IMR-90 (cell line): Measurements from ENCODE around the gene PRKCE. TPM values are rescaled to one million over a fixed set of nuclear protein-coding genes. Genes with fewer than 3 reads are reported as not detected.

ENCODE experiments used
- ATAC-seq: fragments of 200-7000 bp; cut with Tn5 transposase; 2 replicates; pipeline ENCODE4 v1.9.1; 2020; ENCODE audit warnings: low read depth, mild to moderate bottlenecking, moderate library complexity
- BruUV-seq: library from RNA; stranded (reverse); fragments of 400-500 nt; replicated peaks from 2 replicates; lab custom pipeline; 2021; lab: Mats Ljungman, UMichigan
- CTCF ChIA-PET: fragments of 300-600 bp; formaldehyde crosslinking; extraction: SDS; loops from one replicate; lab custom pipeline; 2021; ENCODE audit warnings: antibody characterized with exemption; lab: Yijun Ruan, JAX
- POLR2A ChIA-PET: fragments of 300-600 bp; sonication (Branson Sonifier 250); formaldehyde crosslinking; loops from one replicate; lab custom pipeline; 2022; ENCODE audit warnings: antibody characterized with exemption; ENCODE audit not compliant: unreplicated experiment; lab: Charles Lee
- DNase-seq: peaks from one replicate; pipeline ENCODE4 v3.0.0; 2013
- H2AFZ ChIP-seq: replicated peaks from 2 replicates; pipeline ENCODE3; 2013; ENCODE audit warnings: low read length, mild to moderate bottlenecking; ENCODE audit not compliant: poor library complexity
- H2AK5ac ChIP-seq: 2 replicates; pipeline ENCODE4 v1.6.1; 2013; ENCODE audit warnings: low read depth, low read length, inconsistent platforms
- H2AK9ac ChIP-seq: replicated peaks from 2 replicates; pipeline ENCODE3; 2013; ENCODE audit warnings: mild to moderate bottlenecking, low read depth, low read length, moderate library complexity; ENCODE audit not compliant: poor library complexity
- H2BK120ac ChIP-seq: 2 replicates; pipeline ENCODE4 v1.6.1; 2013; ENCODE audit warnings: low read depth, low read length, inconsistent platforms
- H2BK15ac ChIP-seq: 3 replicates; pipeline ENCODE4 v1.6.1; 2013; ENCODE audit warnings: low read depth, low read length, inconsistent platforms
- H2BK20ac ChIP-seq: 2 replicates; pipeline ENCODE4 v1.6.1; 2013; ENCODE audit warnings: low read depth, mild to moderate bottlenecking, inconsistent platforms, low read length, moderate library complexity
- H2BK5ac ChIP-seq: 2 replicates; pipeline ENCODE4 v1.6.1; 2013; ENCODE audit warnings: mild to moderate bottlenecking, low read depth, low read length, inconsistent platforms; ENCODE audit not compliant: poor library complexity, severe bottlenecking
- H3K14ac ChIP-seq: replicated peaks from 2 replicates; pipeline ENCODE4 v1.6.1; 2013; ENCODE audit warnings: low read depth, low read length, inconsistent platforms
- H3K18ac ChIP-seq: 2 replicates; pipeline ENCODE4 v1.6.1; 2013; ENCODE audit warnings: low read depth, low read length, control low read depth
- H3K23ac ChIP-seq: 2 replicates; pipeline ENCODE4 v1.6.1; 2013; ENCODE audit warnings: low read depth, low read length, inconsistent platforms
- H3K27ac ChIP-seq: 2 replicates; pipeline ENCODE4 v1.5.1; 2013; ENCODE audit warnings: mild to moderate bottlenecking, control low read depth, low read length; ENCODE audit not compliant: insufficient read depth
- H3K27me3 ChIP-seq: 2 replicates; pipeline ENCODE4 v1.6.1; 2013; ENCODE audit warnings: low read length; ENCODE audit not compliant: control insufficient read depth, insufficient read depth
- H3K36me3 ChIP-seq: 2 replicates; pipeline ENCODE4 v1.6.1; 2013; ENCODE audit warnings: low read length, mixed read lengths; ENCODE audit not compliant: control insufficient read depth, insufficient read depth
- H3K4ac ChIP-seq: 2 replicates; pipeline ENCODE4 v1.6.1; 2013; ENCODE audit warnings: low read depth, low read length, inconsistent platforms
- H3K4me1 ChIP-seq: 2 replicates; pipeline ENCODE4 v1.6.1; 2013; ENCODE audit warnings: low read length, mixed read lengths; ENCODE audit not compliant: control insufficient read depth, insufficient read depth
- H3K4me2 ChIP-seq: 2 replicates; pipeline ENCODE4 v1.6.1; 2013; ENCODE audit warnings: low read depth, mild to moderate bottlenecking, control low read depth, low read length, moderate library complexity
- H3K4me3 ChIP-seq: 2 replicates; pipeline ENCODE4 v1.5.1; 2013; ENCODE audit warnings: low read depth, mild to moderate bottlenecking, control low read depth, low read length, moderate library complexity; ENCODE audit not compliant: insufficient read depth
- H3K56ac ChIP-seq: 2 replicates; pipeline ENCODE4 v1.6.1; 2013; ENCODE audit warnings: low read length, inconsistent platforms; ENCODE audit not compliant: insufficient read depth; ENCODE audit errors: extremely low read depth
- H3K79me1 ChIP-seq, 2 experiments: 2 replicates each; pipeline ENCODE4 v1.6.1; 2013; ENCODE audit warnings: low read length in 2 of 2, inconsistent platforms in 1 of 2, low read depth in 1 of 2
- H3K9ac ChIP-seq: 2 replicates; pipeline ENCODE4 v1.6.1; 2013; ENCODE audit warnings: low read depth, low read length, control low read depth
- H3K9me1 ChIP-seq: 2 replicates; pipeline ENCODE4 v1.6.1; 2013; ENCODE audit warnings: low read length, inconsistent platforms; ENCODE audit not compliant: insufficient read depth
- H3K9me3 ChIP-seq: 2 replicates; pipeline ENCODE4 v1.6.1; 2013; ENCODE audit warnings: low read length; ENCODE audit not compliant: control insufficient read depth, insufficient read depth
- H4K20me1 ChIP-seq: 2 replicates; pipeline ENCODE4 v1.6.1; 2013; ENCODE audit warnings: low read length, inconsistent platforms; ENCODE audit not compliant: insufficient read depth
- H4K5ac ChIP-seq: 2 replicates; pipeline ENCODE4 v1.6.1; 2013; ENCODE audit warnings: mild to moderate bottlenecking, low read depth, low read length, control low read depth
- H4K8ac ChIP-seq, 2 experiments: 2 replicates each; pipeline ENCODE4 v1.6.1; 2013; ENCODE audit warnings: low read depth in 2 of 2, low read length in 2 of 2, control low read depth in 1 of 2, inconsistent platforms in 1 of 2
- H4K91ac ChIP-seq: 2 replicates; pipeline ENCODE4 v1.6.1; 2013; ENCODE audit warnings: low read depth, low read length, inconsistent platforms; ENCODE audit not compliant: insufficient read depth
- BHLHE40 ChIP-seq: fragments of 150-350 bp; IDR thresholded peaks from 2 replicates; pipeline ENCODE4 v1.6.1; 2016; ENCODE audit warnings: mild to moderate bottlenecking, low read depth, low read length
- CHD1 ChIP-seq: IDR thresholded peaks from 2 replicates; pipeline ENCODE4 v1.6.1; 2012; ENCODE audit warnings: low read depth, low read length, improper control_type of control experiment
- CTCF ChIP-seq: conservative IDR thresholded peaks from 2 replicates; pipeline ENCODE4 v1.5.1; 2012; ENCODE audit warnings: mild to moderate bottlenecking, low read depth, low read length, improper control_type of control experiment
- FOS ChIP-seq: fragments of 150-350 bp; IDR thresholded peaks from 2 replicates; pipeline ENCODE4 v1.6.1; 2016; ENCODE audit warnings: low read depth, low read length
- MAZ ChIP-seq: IDR thresholded peaks from 2 replicates; pipeline ENCODE4 v1.6.1; 2012; ENCODE audit warnings: low read depth, mild to moderate bottlenecking, low read length, improper control_type of control experiment, moderate library complexity, borderline replicate concordance
- RCOR1 ChIP-seq: IDR thresholded peaks from 2 replicates; pipeline ENCODE4 v1.6.1; 2012; ENCODE audit warnings: mild to moderate bottlenecking, low read length, improper control_type of control experiment; ENCODE audit not compliant: insufficient replicate concordance
- RFX5 ChIP-seq: IDR thresholded peaks from 2 replicates; pipeline ENCODE4 v1.8.0; 2012; ENCODE audit warnings: low read depth, mild to moderate bottlenecking, low read length, moderate library complexity
- WGBS, 2 experiments: methylation state at CpG; one replicate each; pipeline versions ENCODE4 v1.1.5 to v1.1.7; 2013; ENCODE audit warnings: missing lambda C conversion rate in 2 of 2; ENCODE audit not compliant: insufficient read length in 1 of 2; ENCODE audit errors: extremely low coverage in 2 of 2; 5-methylcytosine and 5-hydroxymethylcytosine counted together
- dilution Hi-C: fragments of 300-500 bp; cut with HindIII; formaldehyde crosslinking; loops from one replicate; pipeline ENCODE4 v1.14.3; 2018; ENCODE audit warnings: low sequenced_read_pairs; ENCODE audit not compliant: unreplicated experiment
- in situ Hi-C: fragments of 300-500 bp; cut with MboI; formaldehyde crosslinking; loops from 3 replicates; pipeline ENCODE4 v1.14.3; 2019; ENCODE audit warnings: low sequenced_read_pairs, inconsistent platforms, mixed read lengths
- intact Hi-C: fragments of 100-400 bp; cut with micrococcal nuclease; formaldehyde crosslinking; loops from 2 replicates; pipeline ENCODE4 v1.10.0; 2022
- polyA plus RNA-seq, 3 experiments: library from polyadenylated mRNA; depleted of rRNA; stranded (reverse); fragments of >200 nt; gene quantifications; 2 replicates each; pipeline ENCODE4 v1.2.3, GENCODE V29; 2012; ENCODE audit warnings: low replicate concordance in 1 of 3
- total RNA-seq: library from RNA; depleted of rRNA; stranded (reverse); fragments of >200 nt; gene quantifications from 2 replicates; pipeline ENCODE4 v1.2.3, GENCODE V29; 2012
- TF ChIP-seq, protein P1 (sequence below): fragments of 150-350 bp; IDR thresholded peaks from 2 replicates; pipeline ENCODE4 v1.6.1; 2017; ENCODE audit warnings: mild to moderate bottlenecking, antibody characterized with exemption, low read length, low read depth

The PRKCE gene
- total and polyA plus RNA-seq, 2 of the 4 experiments (the other 2 are of a cell fraction): 8.1 to 32.4 TPM

DNA sequence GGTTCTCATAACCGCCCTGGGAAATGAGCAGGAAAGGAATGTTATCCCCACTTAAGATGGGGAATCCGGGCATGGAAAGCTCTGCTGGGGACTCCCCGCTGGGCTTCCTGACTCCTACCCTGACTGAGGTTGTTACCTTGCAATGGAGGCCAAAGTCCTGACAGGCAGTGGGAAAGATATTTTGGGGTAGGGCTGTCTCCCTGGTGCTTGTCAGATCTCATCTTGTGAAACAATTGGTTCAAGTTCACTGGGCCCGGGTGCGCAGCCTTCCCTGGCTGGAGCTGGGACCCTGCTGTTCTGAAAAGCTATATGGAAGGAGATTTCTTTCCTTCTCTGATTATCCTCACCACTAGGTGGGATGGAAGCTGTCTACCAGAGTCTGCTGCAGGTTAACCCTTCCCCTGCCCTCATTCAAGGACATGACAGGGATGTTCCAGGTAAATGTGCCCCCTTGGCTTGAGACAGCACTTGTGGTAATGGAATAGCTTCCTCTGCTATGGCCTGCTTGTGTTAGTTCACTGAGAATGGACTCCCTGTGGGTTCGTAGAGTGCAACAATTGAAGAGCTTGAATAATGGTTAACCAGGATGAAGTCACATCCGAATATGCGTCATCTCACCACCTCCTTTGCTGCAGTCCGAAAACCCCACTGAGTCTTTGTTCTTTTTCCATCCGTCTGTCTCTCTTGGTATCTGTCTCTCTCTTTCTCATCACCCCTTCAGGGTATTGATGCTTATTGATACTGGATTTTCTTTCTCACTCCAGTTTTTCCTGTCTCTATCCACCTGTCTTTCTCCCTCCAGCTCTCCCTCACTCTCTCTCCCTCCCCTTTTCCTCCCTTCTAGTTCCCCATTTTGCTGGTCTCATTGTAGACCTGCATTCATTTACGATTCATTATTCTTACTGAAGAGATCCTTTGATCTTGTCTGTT is 577.9 kb downstream of the PRKCE start (continued):
- no peak for TF ChIP-seq MAZ

DNA sequence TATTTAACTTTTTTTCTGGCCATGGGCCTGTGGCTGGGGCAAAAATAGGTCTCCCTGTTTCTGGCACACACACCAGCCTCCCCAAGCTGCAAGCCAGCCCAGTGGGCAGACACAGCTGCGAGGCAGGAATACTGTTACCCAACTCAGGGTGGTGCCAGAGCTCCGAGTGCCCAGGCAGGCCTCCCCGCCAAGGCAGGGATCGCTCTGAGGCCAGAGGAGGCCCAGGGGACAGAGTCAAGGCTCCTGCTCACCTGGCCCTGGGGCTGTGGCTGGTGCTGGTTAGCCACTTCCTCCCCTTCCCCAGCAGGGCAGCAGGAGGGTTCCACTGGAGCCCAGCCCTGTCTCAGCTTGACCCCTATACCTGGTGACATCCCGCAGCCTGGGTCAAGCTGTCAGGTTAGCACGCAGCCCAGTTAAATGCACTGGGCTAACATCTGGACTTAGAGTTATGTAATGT is 578.7 kb downstream of the PRKCE start:
- no peaks in the 10 kb centered on the region for H3K36me3 ChIP-seq
- H4K5ac ChIP-seq: no peak overlapping the region
- no peak overlapping the region for H2BK120ac ChIP-seq
- H4K8ac ChIP-seq: no peak overlapping the region
- H3K27me3 ChIP-seq: peaks cover 32% of the 10 kb centered on the region
- H2BK5ac ChIP-seq: no peak overlapping the region
- intact Hi-C loops (no loop called here), dilution Hi-C loops (no loop called here), in situ Hi-C loops (no loop called here)
- no peaks in the 10 kb centered on the region for H3K9me3 ChIP-seq
- H3K23ac ChIP-seq: no peak overlapping the region
- H3K9me1 ChIP-seq: no peaks in the 10 kb centered on the region
- no peak overlapping the region for H3K14ac ChIP-seq
- no peak overlapping the region for H3K9ac ChIP-seq
- H2AFZ ChIP-seq: no peak overlapping the region
- H3K27ac ChIP-seq: no peak overlapping the region
- WGBS, 2 experiments: no CpG with 5 or more reads among the region's 6 CpGs
- TF ChIP-seq CHD1: no peak
- TF ChIP-seq BHLHE40: no peak
- TF ChIP-seq RFX5: no peak
- no peak for TF ChIP-seq FOS
- TF ChIP-seq RCOR1: no peak
- TF ChIP-seq CTCF: no peak
- TF ChIP-seq, protein P1, sequence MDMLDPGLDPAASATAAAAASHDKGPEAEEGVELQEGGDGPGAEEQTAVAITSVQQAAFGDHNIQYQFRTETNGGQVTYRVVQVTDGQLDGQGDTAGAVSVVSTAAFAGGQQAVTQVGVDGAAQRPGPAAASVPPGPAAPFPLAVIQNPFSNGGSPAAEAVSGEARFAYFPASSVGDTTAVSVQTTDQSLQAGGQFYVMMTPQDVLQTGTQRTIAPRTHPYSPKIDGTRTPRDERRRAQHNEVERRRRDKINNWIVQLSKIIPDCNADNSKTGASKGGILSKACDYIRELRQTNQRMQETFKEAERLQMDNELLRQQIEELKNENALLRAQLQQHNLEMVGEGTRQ: no peak
- no peak overlapping the region for H2BK20ac ChIP-seq
- ChIA-PET POLR2A (no interaction called here), CTCF (no interaction called here)
- no peak overlapping the region for H3K4ac ChIP-seq
- no peaks in the 10 kb centered on the region for H4K20me1 ChIP-seq
- H3K4me2 ChIP-seq: no peak overlapping the region
- no peak overlapping the region for H3K4me3 ChIP-seq
- H3K79me1 ChIP-seq: no peaks in the 10 kb centered on the region
- H2AK9ac ChIP-seq: no peak overlapping the region
- no peak overlapping the region for H2BK15ac ChIP-seq
- no peak overlapping the region for H3K56ac ChIP-seq
- DNase-seq: no peak
- H3K4me1 ChIP-seq: peaks cover 2% of the 10 kb centered on the region; the same call in 1 of the 2 replicates
- H3K18ac ChIP-seq: no peak overlapping the region
- no peak for ATAC-seq
- peak overlapping the region; percentile 57 for H2AK5ac ChIP-seq
- BruUV-seq: no TSS peak
- no peak overlapping the region for H4K91ac ChIP-seq
